Caco-2 (cell line): ENCODE data around the gene ZNF674. TPM values are rescaled to one million over a fixed set of nuclear protein-coding genes. Genes with fewer than 3 reads are reported as not detected.

ENCODE experiments used
- BruUV-seq: library from RNA; stranded (reverse); fragments of 400-500 nt; replicated peaks from 2 replicates; lab custom pipeline; 2021; lab: Mats Ljungman, UMichigan
- CTCF ChIA-PET: fragments of 300-600 bp; sonication (Branson Sonifier 250); formaldehyde crosslinking; loops from one replicate; lab custom pipeline; 2022; ENCODE audit warnings: antibody characterized with exemption; lab: Charles Lee
- POLR2A ChIA-PET: fragments of 300-600 bp; sonication (Branson Sonifier 250); formaldehyde crosslinking; loops from one replicate; lab custom pipeline; 2022; ENCODE audit warnings: antibody characterized with exemption; lab: Charles Lee
- DNase-seq, 2 experiments: peaks; one replicate each; pipeline versions ENCODE4 v3.0.0 to v3.0.0-alpha.2; 2020 to 2022
- H3K27me3 ChIP-seq: replicated peaks from 2 replicates; pipeline ENCODE4 v1.6.0; 2011; ENCODE audit warnings: low read length; ENCODE audit not compliant: control insufficient read depth, insufficient read depth
- H3K36me3 ChIP-seq: 2 replicates; pipeline ENCODE4 v1.5.1; 2011; ENCODE audit warnings: low read length; ENCODE audit not compliant: control insufficient read depth, insufficient read depth
- H3K4me1 ChIP-seq: fragments of 250-450 bp; sonication (Bioruptor Pico); 2 replicates; pipeline ENCODE4 v1.5.1; 2020; ENCODE audit warnings: mild to moderate bottlenecking
- H3K4me3 ChIP-seq: 2 replicates; pipeline ENCODE4 v1.5.1; 2011; ENCODE audit warnings: low read depth, mild to moderate bottlenecking, control low read depth, low read length
- H3K9me3 ChIP-seq: fragments of 250-450 bp; sonication (Bioruptor Pico); 2 replicates; pipeline ENCODE4 v1.5.1; 2020; ENCODE audit warnings: mild to moderate bottlenecking, moderate library complexity
- H3K27ac Mint-ChIP-seq: one replicate; pipeline ENCODE4 v1.8.0; 2022; ENCODE audit warnings: mixed read lengths; ENCODE audit not compliant: unreplicated experiment
- H3K27me3 Mint-ChIP-seq: one replicate; pipeline ENCODE4 v1.8.0; 2022; ENCODE audit warnings: mixed read lengths; ENCODE audit not compliant: insufficient read depth, unreplicated experiment
- H3K36me3 Mint-ChIP-seq: one replicate; pipeline ENCODE4 v1.8.0; 2022; ENCODE audit warnings: mild to moderate bottlenecking, mixed read lengths; ENCODE audit not compliant: insufficient read depth, unreplicated experiment
- H3K4me1 Mint-ChIP-seq: one replicate; pipeline ENCODE4 v1.8.0; 2022; ENCODE audit warnings: low read depth, mixed read lengths; ENCODE audit not compliant: unreplicated experiment
- H3K4me3 Mint-ChIP-seq: one replicate; pipeline ENCODE4 v1.8.0; 2022; ENCODE audit warnings: mild to moderate bottlenecking, moderate library complexity, mixed read lengths; ENCODE audit not compliant: unreplicated experiment
- H3K9me3 Mint-ChIP-seq: one replicate; pipeline ENCODE4 v1.8.0; 2022; ENCODE audit warnings: mixed read lengths; ENCODE audit not compliant: unreplicated experiment
- CTCF ChIP-seq, 2 experiments: fragments of 200-600 bp in 1 of 2; IDR thresholded peaks; 1 replicate in 1 of 2; 2 replicates in 1 of 2; pipeline versions ENCODE4 v1.5.1 to v1.8.0; 2011 to 2022; ENCODE audit warnings: antibody characterized with exemption in 1 of 2, control low read depth in 1 of 2, inconsistent platforms in 1 of 2, low read depth in 1 of 2, low read length in 1 of 2, mild to moderate bottlenecking in 1 of 2, moderate library complexity in 1 of 2; ENCODE audit not compliant: insufficient read depth in 1 of 2, severe bottlenecking in 1 of 2, unreplicated experiment in 1 of 2
- intact Hi-C: fragments of 100-400 bp; cut with micrococcal nuclease; formaldehyde crosslinking; loops from one replicate; pipeline ENCODE4 v1.10.0; 2022; ENCODE audit not compliant: unreplicated experiment
- total RNA-seq: library from RNA; stranded (reverse); gene quantifications from 2 replicates; pipeline ENCODE4 v1.2.3, GENCODE V29; 2022

ZNF674 gene
- total RNA-seq, 1 experiment from 2014 or later: 4.6 TPM

- Histone ChIP-seq H3K4me3 (peak overlapping the region; percentile 71), H3K36me3 (no peaks in the 10 kb centered on the region), H3K27me3 (no peaks in the 10 kb centered on the region), H3K4me1 (no peaks in the 10 kb centered on the region; the same call in 1 of the 2 replicates), H3K9me3 (no peaks in the 10 kb centered on the region)
- peak; percentile 60 to 67 for DNase-seq
- H3K9me3 Mint-ChIP-seq: no peaks in the 10 kb centered on the region
- peak overlapping the region; percentile 57 for H3K27ac Mint-ChIP-seq
- peaks cover 7% of the 10 kb centered on the region for H3K4me1 Mint-ChIP-seq
- peak overlapping the region; percentile 79 for H3K4me3 Mint-ChIP-seq
- no TSS peak for BruUV-seq
- intact Hi-C loops: loop anchor here (1.0 kb wide), 1 partner anchor 68 kb away; no protein-coding TSS in a partner anchor
- no peak for TF ChIP-seq CTCF (IDR thresholded peaks at IDR 0.05; ENCODE audit: insufficient read depth in 1 of 2, low read depth in 1 of 2, low read length in 1 of 2, severe bottlenecking in 1 of 2, unreplicated experiment in 1 of 2)
- POLR2A ChIA-PET: no interaction called here
- peaks cover 12% of the 10 kb centered on the region for H3K36me3 Mint-ChIP-seq
- CTCF ChIA-PET: no interaction called here
- no peaks in the 10 kb centered on the region for H3K27me3 Mint-ChIP-seq
These were observed 28.9 kb upstream of the ZNF674 start for GRCh38 chrX:46573892-46574773.

DNA sequence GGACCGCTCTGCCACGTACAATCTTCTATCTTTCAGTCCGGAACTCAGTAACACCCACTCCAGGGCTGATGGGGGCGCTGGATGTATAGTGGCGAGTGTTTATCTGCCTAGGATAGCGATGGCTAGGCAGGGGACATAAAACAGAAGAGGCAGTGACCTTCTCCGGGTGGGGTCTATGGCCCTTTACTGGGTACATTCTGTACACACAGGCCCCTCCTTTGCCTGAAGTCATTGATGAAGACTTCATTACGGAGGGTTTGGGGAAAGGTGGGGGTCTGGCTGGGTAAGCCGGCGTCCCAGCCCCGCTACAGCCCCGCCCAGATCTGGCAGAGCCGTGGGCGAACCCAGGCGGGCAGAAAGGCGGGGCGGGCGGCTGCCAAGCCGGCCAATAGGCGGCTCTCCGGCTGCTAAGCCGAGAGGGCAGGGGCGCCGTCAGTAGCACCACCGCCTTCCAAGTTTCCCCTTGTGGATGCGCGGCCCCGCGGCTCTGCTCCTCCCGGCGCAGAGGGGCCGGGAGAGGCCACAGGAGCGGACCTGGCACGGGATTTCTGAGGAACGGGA lies 28.2 kb upstream of the ZNF674 start, which contains the start of gene CHST7:
TSS of gene CHST7 (plus strand) at position 435 of the 561 bp plus-strand sequence. CDS start 167 bp downstream, outside the sequence.
- H3K4me3 Mint-ChIP-seq: peak within 1 kb of the TSS; percentile 79
- peaks cover 12% of the 10 kb centered on the region for H3K36me3 Mint-ChIP-seq
- CTCF ChIA-PET: no interaction called here
- H3K9me3 Mint-ChIP-seq: no peaks in the 10 kb centered on the region
- H3K36me3 ChIP-seq: no peaks in the 10 kb centered on the region
- peak in 1 of 2 experiments; percentile 30 for TF ChIP-seq CTCF (IDR thresholded peaks at IDR 0.05; ENCODE audit: insufficient read depth in 1 of 2, low read depth in 1 of 2, low read length in 1 of 2, severe bottlenecking in 1 of 2, unreplicated experiment in 1 of 2)
- no peaks in the 10 kb centered on the region for H3K27me3 ChIP-seq
- POLR2A ChIA-PET: no interaction called here
- H3K4me1 ChIP-seq: no peaks in the 10 kb centered on the region; the same call in 1 of the 2 replicates
- H3K4me3 ChIP-seq: peak within 1 kb of the TSS; percentile 71
- DNase-seq: peak; percentile 60 to 72
- H3K27me3 Mint-ChIP-seq: no peaks in the 10 kb centered on the region
- intact Hi-C loops: loop anchor here (1.0 kb wide), 1 partner anchor 69 kb away; no protein-coding TSS in a partner anchor
- peaks cover 7% of the 10 kb centered on the region for H3K4me1 Mint-ChIP-seq
- no peaks in the 10 kb centered on the region for H3K9me3 ChIP-seq
- BruUV-seq: no TSS peak
- peak within 1 kb of the TSS; percentile 57 for H3K27ac Mint-ChIP-seq

DNA sequence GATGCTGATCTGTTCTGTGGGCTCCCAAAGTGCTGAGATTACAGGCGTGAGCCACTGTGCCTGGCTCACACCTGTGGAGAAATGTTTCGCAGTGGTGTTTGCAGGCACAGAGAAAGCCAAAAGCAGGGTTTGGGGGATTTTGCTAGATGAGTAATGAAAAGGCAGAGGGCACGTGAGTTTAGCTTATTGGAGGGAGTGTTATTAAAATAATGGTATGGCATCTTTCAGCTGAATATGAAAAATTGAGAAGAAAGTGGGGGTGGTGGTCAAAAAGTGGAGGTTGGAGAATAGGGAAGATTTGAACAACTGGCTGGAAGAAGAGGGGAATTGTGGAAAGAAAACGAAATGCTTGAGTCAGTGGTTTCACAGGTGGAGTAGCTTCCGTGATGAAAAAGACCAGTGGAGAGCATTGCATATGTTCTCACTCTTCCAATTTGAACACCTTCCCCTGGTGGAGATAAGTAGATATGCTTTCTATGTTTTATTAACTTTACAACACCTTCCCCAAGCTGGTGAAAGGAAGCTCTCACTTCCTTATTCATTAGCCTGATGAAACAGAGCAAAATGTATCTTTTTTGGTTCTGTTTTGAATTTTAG lies 27.2 kb upstream of the ZNF674 start:
- peak overlapping the region; percentile 33 for H3K27ac Mint-ChIP-seq
- H3K4me3 ChIP-seq: no peak overlapping the region
- no peaks in the 10 kb centered on the region for H3K36me3 ChIP-seq
- peaks cover 7% of the 10 kb centered on the region for H3K4me1 Mint-ChIP-seq
- no TSS peak for BruUV-seq
- no peak for DNase-seq
- intact Hi-C loops: no loop called here
- CTCF ChIA-PET: no interaction called here
- POLR2A ChIA-PET: no interaction called here
- no peaks in the 10 kb centered on the region for H3K27me3 ChIP-seq
- peaks cover 12% of the 10 kb centered on the region for H3K36me3 Mint-ChIP-seq
- no peak for TF ChIP-seq CTCF (IDR thresholded peaks at IDR 0.05; ENCODE audit: insufficient read depth in 1 of 2, low read depth in 1 of 2, low read length in 1 of 2, severe bottlenecking in 1 of 2, unreplicated experiment in 1 of 2)
- H3K9me3 ChIP-seq: no peaks in the 10 kb centered on the region
- no peaks in the 10 kb centered on the region for H3K27me3 Mint-ChIP-seq
- no peaks in the 10 kb centered on the region for H3K9me3 Mint-ChIP-seq
- H3K4me3 Mint-ChIP-seq: peak overlapping the region; percentile 16
- peaks cover 2% of the 10 kb centered on the region for H3K4me1 ChIP-seq
